ENCODE measurements around the gene ZNF280C.

DNA sequence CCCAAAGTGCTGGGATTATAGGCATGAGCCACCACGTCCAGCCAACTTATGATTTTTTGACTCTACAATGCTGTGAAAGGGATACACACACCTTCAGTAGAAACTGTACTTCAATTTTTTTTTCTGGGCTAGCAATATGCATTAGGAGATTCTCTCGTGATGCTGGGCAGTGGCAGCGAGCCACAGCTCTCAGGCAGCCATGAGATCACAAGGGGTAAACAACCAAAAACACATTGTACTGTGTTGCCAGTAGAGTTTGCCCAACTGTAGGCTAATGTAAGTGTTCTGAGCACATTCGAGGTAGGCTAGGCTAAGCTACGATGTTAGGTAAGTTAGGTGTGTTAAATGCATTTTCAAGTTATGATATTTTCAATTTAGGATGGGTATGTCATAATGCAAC, 71.2 kb downstream of the ZNF280C start:
- TF ChIP-seq RAD21 (IDR thresholded peaks at IDR 0.05) = no peak
- TF ChIP-seq, protein P1, sequence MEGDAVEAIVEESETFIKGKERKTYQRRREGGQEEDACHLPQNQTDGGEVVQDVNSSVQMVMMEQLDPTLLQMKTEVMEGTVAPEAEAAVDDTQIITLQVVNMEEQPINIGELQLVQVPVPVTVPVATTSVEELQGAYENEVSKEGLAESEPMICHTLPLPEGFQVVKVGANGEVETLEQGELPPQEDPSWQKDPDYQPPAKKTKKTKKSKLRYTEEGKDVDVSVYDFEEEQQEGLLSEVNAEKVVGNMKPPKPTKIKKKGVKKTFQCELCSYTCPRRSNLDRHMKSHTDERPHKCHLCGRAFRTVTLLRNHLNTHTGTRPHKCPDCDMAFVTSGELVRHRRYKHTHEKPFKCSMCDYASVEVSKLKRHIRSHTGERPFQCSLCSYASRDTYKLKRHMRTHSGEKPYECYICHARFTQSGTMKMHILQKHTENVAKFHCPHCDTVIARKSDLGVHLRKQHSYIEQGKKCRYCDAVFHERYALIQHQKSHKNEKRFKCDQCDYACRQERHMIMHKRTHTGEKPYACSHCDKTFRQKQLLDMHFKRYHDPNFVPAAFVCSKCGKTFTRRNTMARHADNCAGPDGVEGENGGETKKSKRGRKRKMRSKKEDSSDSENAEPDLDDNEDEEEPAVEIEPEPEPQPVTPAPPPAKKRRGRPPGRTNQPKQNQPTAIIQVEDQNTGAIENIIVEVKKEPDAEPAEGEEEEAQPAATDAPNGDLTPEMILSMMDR (IDR thresholded peaks at IDR 0.05; ENCODE audit: low read depth, low read length, missing input control) = no peak
- no peak for TF ChIP-seq SP1 (IDR thresholded peaks at IDR 0.05)
- no peak for TF ChIP-seq GABPA (IDR thresholded peaks at IDR 0.05 in 1 of 2, conservative IDR thresholded peaks at IDR 0.05 in 1 of 2)
- TF ChIP-seq, protein P2, sequence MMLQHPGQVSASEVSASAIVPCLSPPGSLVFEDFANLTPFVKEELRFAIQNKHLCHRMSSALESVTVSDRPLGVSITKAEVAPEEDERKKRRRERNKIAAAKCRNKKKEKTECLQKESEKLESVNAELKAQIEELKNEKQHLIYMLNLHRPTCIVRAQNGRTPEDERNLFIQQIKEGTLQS (IDR thresholded peaks at IDR 0.05) = no peak
- TF ChIP-seq, protein P3, sequence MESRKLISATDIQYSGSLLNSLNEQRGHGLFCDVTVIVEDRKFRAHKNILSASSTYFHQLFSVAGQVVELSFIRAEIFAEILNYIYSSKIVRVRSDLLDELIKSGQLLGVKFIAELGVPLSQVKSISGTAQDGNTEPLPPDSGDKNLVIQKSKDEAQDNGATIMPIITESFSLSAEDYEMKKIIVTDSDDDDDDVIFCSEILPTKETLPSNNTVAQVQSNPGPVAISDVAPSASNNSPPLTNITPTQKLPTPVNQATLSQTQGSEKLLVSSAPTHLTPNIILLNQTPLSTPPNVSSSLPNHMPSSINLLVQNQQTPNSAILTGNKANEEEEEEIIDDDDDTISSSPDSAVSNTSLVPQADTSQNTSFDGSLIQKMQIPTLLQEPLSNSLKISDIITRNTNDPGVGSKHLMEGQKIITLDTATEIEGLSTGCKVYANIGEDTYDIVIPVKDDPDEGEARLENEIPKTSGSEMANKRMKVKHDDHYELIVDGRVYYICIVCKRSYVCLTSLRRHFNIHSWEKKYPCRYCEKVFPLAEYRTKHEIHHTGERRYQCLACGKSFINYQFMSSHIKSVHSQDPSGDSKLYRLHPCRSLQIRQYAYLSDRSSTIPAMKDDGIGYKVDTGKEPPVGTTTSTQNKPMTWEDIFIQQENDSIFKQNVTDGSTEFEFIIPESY (IDR thresholded peaks at IDR 0.05) = no peak
- TF ChIP-seq JUND (IDR thresholded peaks at IDR 0.05) = no peak
- TF ChIP-seq TAF1 (conservative IDR thresholded peaks at IDR 0.05) = no peak
- TF ChIP-seq, protein P4, sequence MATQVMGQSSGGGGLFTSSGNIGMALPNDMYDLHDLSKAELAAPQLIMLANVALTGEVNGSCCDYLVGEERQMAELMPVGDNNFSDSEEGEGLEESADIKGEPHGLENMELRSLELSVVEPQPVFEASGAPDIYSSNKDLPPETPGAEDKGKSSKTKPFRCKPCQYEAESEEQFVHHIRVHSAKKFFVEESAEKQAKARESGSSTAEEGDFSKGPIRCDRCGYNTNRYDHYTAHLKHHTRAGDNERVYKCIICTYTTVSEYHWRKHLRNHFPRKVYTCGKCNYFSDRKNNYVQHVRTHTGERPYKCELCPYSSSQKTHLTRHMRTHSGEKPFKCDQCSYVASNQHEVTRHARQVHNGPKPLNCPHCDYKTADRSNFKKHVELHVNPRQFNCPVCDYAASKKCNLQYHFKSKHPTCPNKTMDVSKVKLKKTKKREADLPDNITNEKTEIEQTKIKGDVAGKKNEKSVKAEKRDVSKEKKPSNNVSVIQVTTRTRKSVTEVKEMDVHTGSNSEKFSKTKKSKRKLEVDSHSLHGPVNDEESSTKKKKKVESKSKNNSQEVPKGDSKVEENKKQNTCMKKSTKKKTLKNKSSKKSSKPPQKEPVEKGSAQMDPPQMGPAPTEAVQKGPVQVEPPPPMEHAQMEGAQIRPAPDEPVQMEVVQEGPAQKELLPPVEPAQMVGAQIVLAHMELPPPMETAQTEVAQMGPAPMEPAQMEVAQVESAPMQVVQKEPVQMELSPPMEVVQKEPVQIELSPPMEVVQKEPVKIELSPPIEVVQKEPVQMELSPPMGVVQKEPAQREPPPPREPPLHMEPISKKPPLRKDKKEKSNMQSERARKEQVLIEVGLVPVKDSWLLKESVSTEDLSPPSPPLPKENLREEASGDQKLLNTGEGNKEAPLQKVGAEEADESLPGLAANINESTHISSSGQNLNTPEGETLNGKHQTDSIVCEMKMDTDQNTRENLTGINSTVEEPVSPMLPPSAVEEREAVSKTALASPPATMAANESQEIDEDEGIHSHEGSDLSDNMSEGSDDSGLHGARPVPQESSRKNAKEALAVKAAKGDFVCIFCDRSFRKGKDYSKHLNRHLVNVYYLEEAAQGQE (IDR thresholded peaks at IDR 0.05) = no peak
- TF ChIP-seq RXRA (IDR thresholded peaks at IDR 0.05) = no peak
- TF ChIP-seq, protein P5, sequence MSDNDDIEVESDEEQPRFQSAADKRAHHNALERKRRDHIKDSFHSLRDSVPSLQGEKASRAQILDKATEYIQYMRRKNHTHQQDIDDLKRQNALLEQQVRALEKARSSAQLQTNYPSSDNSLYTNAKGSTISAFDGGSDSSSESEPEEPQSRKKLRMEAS (IDR thresholded peaks at IDR 0.05) = no peak
- no peak for TF ChIP-seq EGR1 (IDR thresholded peaks at IDR 0.05; ENCODE audit: low read depth in 2 of 2)

Data from liver (tissue), 3 donors.